GM23338 (cell line): ENCODE measurements around the gene SUOX. TPM values are rescaled to one million over a fixed set of nuclear protein-coding genes. Genes with fewer than 3 reads are reported as not detected.

Experiments
- ATAC-seq: fragments of 200-7000 bp; cut with Tn5 transposase; 3 replicates; pipeline ENCODE4 v1.9.1; 2020
- DNase-seq: peaks from one replicate; pipeline ENCODE4 v3.0.0-alpha.2; 2015; ENCODE audit warnings: low spot score
- H2AFZ ChIP-seq: fragments of 200-600 bp; sonication (generic); 2 replicates; pipeline ENCODE4 v1.8.0; 2016; ENCODE audit warnings: antibody characterized with exemption, mild to moderate bottlenecking, moderate library complexity
- H3F3A ChIP-seq: fragments of 200-600 bp; sonication (generic); replicated peaks from 2 replicates; pipeline ENCODE4 v1.8.0; 2017; ENCODE audit warnings: antibody characterized with exemption, mixed run types, low read depth
- H3K27ac ChIP-seq: fragments of 200-600 bp; sonication (generic); 2 replicates; pipeline ENCODE4 v1.6.1; 2016; ENCODE audit warnings: low read depth
- H3K27me3 ChIP-seq: fragments of 200-600 bp; sonication (generic); 2 replicates; pipeline ENCODE4 v1.8.0; 2016; ENCODE audit warnings: mild to moderate bottlenecking, mixed run types, moderate library complexity; ENCODE audit not compliant: insufficient read depth
- H3K36me3 ChIP-seq: fragments of 200-600 bp; sonication (generic); 2 replicates; pipeline ENCODE4 v1.8.0; 2016; ENCODE audit warnings: mild to moderate bottlenecking; ENCODE audit not compliant: insufficient read depth
- H3K4me1 ChIP-seq: fragments of 200-600 bp; sonication (generic); 2 replicates; pipeline ENCODE4 v1.8.0; 2016; ENCODE audit warnings: mild to moderate bottlenecking, moderate library complexity; ENCODE audit not compliant: insufficient read depth
- H3K4me2 ChIP-seq: fragments of 200-600 bp; sonication (generic); 2 replicates; pipeline ENCODE4 v1.7.1; 2017; ENCODE audit warnings: mixed run types
- H3K4me3 ChIP-seq: fragments of 200-600 bp; sonication (generic); 2 replicates; pipeline ENCODE4 v1.6.1; 2016; ENCODE audit warnings: mixed run types
- H3K79me2 ChIP-seq: fragments of 200-600 bp; sonication (generic); replicated peaks from 2 replicates; pipeline ENCODE4 v1.8.0; 2017; ENCODE audit warnings: mild to moderate bottlenecking; ENCODE audit not compliant: insufficient read depth
- H3K9me2 ChIP-seq: fragments of 200-600 bp; sonication (generic); 2 replicates; pipeline ENCODE4 v1.8.0; 2017; ENCODE audit not compliant: insufficient read depth
- H4K20me1 ChIP-seq: fragments of 200-600 bp; sonication (generic); replicated peaks from 2 replicates; pipeline ENCODE4 v1.8.0; 2017; ENCODE audit warnings: mild to moderate bottlenecking; ENCODE audit not compliant: insufficient read depth
- H3K27ac Mint-ChIP-seq: 2 replicates; pipeline ENCODE4 v1.8.0; 2020; ENCODE audit warnings: inconsistent platforms, mild to moderate bottlenecking, moderate library complexity, mixed read lengths
- H3K27me3 Mint-ChIP-seq: 3 replicates; pipeline ENCODE4 v1.8.0; 2022; ENCODE audit warnings: low read depth, mild to moderate bottlenecking, moderate library complexity, mixed read lengths, inconsistent platforms; ENCODE audit not compliant: insufficient read depth, poor library complexity
- H3K36me3 Mint-ChIP-seq: 3 replicates; pipeline ENCODE4 v1.8.0; 2021; ENCODE audit warnings: low read depth, mild to moderate bottlenecking, inconsistent platforms, moderate library complexity, mixed read lengths
- H3K4me1 Mint-ChIP-seq: 3 replicates; pipeline ENCODE4 v1.8.0; 2020; ENCODE audit warnings: mild to moderate bottlenecking, inconsistent platforms, mixed read lengths
- H3K4me3 Mint-ChIP-seq: 3 replicates; pipeline ENCODE4 v1.8.0; 2021; ENCODE audit warnings: moderate library complexity, mild to moderate bottlenecking, inconsistent platforms, mixed read lengths
- H3K9me3 Mint-ChIP-seq: 3 replicates; pipeline ENCODE4 v1.8.0; 2020; ENCODE audit warnings: moderate library complexity, mild to moderate bottlenecking, inconsistent platforms, mixed read lengths
- CREB1 ChIP-seq: fragments of 250-450 bp; sonication (Bioruptor Pico); IDR thresholded peaks from 2 replicates; pipeline ENCODE4 v1.5.0; 2020; ENCODE audit warnings: low read depth, mild to moderate bottlenecking, moderate library complexity
- CTCF ChIP-seq, 2 experiments: fragments of 200-600 bp in 1 of 2; sonication (generic) in 1 of 2; conservative IDR thresholded peaks; 2 replicates each; pipeline versions ENCODE4 v1.5.1 to v1.6.1; 2016 to 2017; ENCODE audit warnings: antibody characterized with exemption in 2 of 2, low read depth in 2 of 2, mild to moderate bottlenecking in 2 of 2, moderate library complexity in 1 of 2
- EZH2phosphoT487 ChIP-seq: fragments of 200-600 bp; sonication (generic); IDR thresholded peaks from one replicate; pipeline ENCODE4 v1.8.1; 2018; ENCODE audit warnings: antibody characterized with exemption; ENCODE audit not compliant: unreplicated experiment
- JUNB ChIP-seq: IDR thresholded peaks from one replicate; pipeline ENCODE4 v1.6.1; 2016; ENCODE audit warnings: antibody characterized with exemption; ENCODE audit not compliant: unreplicated experiment
- POLR2AphosphoS5 ChIP-seq: IDR thresholded peaks from 2 replicates; pipeline ENCODE4 v1.6.1; 2016; ENCODE audit warnings: antibody characterized with exemption, low read depth
- ZNF114 ChIP-seq: fragments of 250-450 bp; sonication (Bioruptor Pico); IDR thresholded peaks from 2 replicates; pipeline ENCODE4 v1.5.0; 2020; ENCODE audit warnings: mild to moderate bottlenecking, moderate library complexity
- ZNF462 ChIP-seq: fragments of 250-450 bp; sonication (Bioruptor Pico); IDR thresholded peaks from 2 replicates; pipeline ENCODE4 v1.5.0; 2020; ENCODE audit warnings: mild to moderate bottlenecking, moderate library complexity
- polyA plus RNA-seq: library from polyadenylated mRNA; unstranded; fragments of >200 nt; fragmentation: Nextera tagmentation; extraction: Ambion mirVana; gene quantifications from 2 replicates; pipeline ENCODE4 v1.2.1, GENCODE V29; 2016
- total RNA-seq: library from RNA; depleted of rRNA; stranded (reverse); fragments of >200 nt; shearing (Covaris generic); gene quantifications from 2 replicates; pipeline ENCODE4 v1.2.3, GENCODE V29; 2014

The SUOX gene
- total and polyA plus RNA-seq, 2 experiments from 2014 or later: 14.0 to 27.5 TPM

DNA sequence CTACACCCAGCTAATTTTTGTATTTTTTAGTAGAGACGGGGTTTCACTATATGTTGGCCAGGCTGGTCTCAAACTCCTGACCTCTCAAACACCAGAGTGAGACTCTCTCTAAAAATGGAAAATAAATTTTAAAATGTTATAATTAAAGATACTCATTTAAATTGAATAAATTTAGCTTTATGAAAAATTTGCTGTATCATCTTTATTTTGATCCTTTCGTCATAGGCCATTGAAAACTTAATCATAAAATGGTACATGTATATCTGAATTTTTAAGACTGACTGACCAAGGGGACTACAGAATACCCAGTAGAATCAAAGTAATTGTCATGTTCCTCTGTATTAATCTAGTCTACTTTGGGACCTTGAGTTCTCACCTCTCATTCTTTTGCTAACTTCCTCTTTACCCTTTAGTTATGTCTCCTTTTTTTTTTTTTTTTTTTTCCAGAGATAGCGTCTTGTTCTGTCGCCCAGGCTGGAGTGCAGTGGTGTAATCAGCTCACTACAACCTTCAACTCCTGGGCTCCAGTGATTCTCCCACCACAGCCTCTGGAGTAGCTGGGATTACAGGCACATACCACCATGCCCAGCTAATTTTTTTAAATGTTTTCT lies 13.7 kb upstream of the SUOX start (continued):
- TF ChIP-seq ZNF462 (CRISPR knock-in tag): no peak
- TF ChIP-seq CTCF (conservative IDR thresholded peaks at IDR 0.05; ENCODE audit: low read depth in 2 of 2): no peak
- TF ChIP-seq JUNB: no peak
- TF ChIP-seq CREB1 (CRISPR knock-in tag): no peak
- TF ChIP-seq EZH2phosphoT487: no peak
- no peak for TF ChIP-seq ZNF114 (CRISPR knock-in tag)

GRCh38 chr12:55984861-55985260 lies 12.2 kb upstream of the SUOX start:
- H3K36me3 ChIP-seq: peaks cover 9% of the 10 kb centered on the region; the same call in 1 of the 2 replicates
- no peak for TF ChIP-seq ZNF114 (CRISPR knock-in tag)
- no peak for TF ChIP-seq POLR2AphosphoS5
- no peak for TF ChIP-seq ZNF462 (CRISPR knock-in tag)

More at GRCh38 chr12:55984861-55985260, 12.2 kb upstream of the SUOX start:
- Histone ChIP-seq H3F3A (peaks cover 18% of the 10 kb centered on the region; the same call in 1 of the 2 replicates), H3K4me2 (no peak overlapping the region), H2AFZ (no peak overlapping the region), H3K9me2 (no peaks in the 10 kb centered on the region), H3K79me2 (0 out of 2 replicates have a peak, but pooled peaks cover 6% of the 10 kb centered on the region), H4K20me1 (no peaks in the 10 kb centered on the region; the same call in none of the 2 replicates), H3K4me3 (no peak overlapping the region), H3K27me3 (no peaks in the 10 kb centered on the region), H3K27ac (no peak overlapping the region), H3K4me1 (no peaks in the 10 kb centered on the region)
- no peak for ATAC-seq
- Mint-ChIP-seq H3K27me3 (peaks cover 2% of the 10 kb centered on the region), H3K4me3 (no peak overlapping the region), H3K4me1 (peaks cover 3% of the 10 kb centered on the region; the same call in 1 of the 3 replicates), H3K9me3 (no peaks in the 10 kb centered on the region), H3K27ac (no peak overlapping the region), H3K36me3 (peaks cover 51% of the 10 kb centered on the region)
- DNase-seq: no peak
